ENCODE measurements around the gene FBLIM1.

Gene FBLIM1

GRCh38 chr1:15719381-15720120, 39.0 kb upstream of the FBLIM1 start:
- no peak for DNase-seq (ENCODE audit: low read depth)
- H3K4me3 ChIP-seq (ENCODE audit: control insufficient read depth, low read depth, low read length), result no peak overlapping the region
- TF ChIP-seq CTCF (conservative IDR thresholded peaks at IDR 0.05; ENCODE audit: control insufficient read depth, insufficient read depth, low read depth, low read length), result no peak

GRCh38 chr1:15720861-15721260, 37.7 kb upstream of the FBLIM1 start:
- H3K4me3 ChIP-seq (ENCODE audit: control insufficient read depth, low read depth, low read length), result no peak overlapping the region
- no peak for TF ChIP-seq CTCF (conservative IDR thresholded peaks at IDR 0.05; ENCODE audit: control insufficient read depth, insufficient read depth, low read depth, low read length)
- no peak for DNase-seq (ENCODE audit: low read depth)

GRCh38 chr1:15722411-15722810, 36.2 kb upstream of the FBLIM1 start:
- TF ChIP-seq CTCF (conservative IDR thresholded peaks at IDR 0.05; ENCODE audit: control insufficient read depth, insufficient read depth, low read depth, low read length), result no peak
- no peak for DNase-seq (ENCODE audit: low read depth)
- no peak overlapping the region for H3K4me3 ChIP-seq (ENCODE audit: control insufficient read depth, low read depth, low read length)

GRCh38 chr1:15722836-15723532, 35.6 kb upstream of the FBLIM1 start:
- H3K4me3 ChIP-seq (ENCODE audit: control insufficient read depth, low read depth, low read length), result no peak overlapping the region
- no peak for DNase-seq (ENCODE audit: low read depth)
- no peak for TF ChIP-seq CTCF (conservative IDR thresholded peaks at IDR 0.05; ENCODE audit: control insufficient read depth, insufficient read depth, low read depth, low read length)

- DNase-seq (ENCODE audit: low read depth), result no peak
- TF ChIP-seq CTCF (conservative IDR thresholded peaks at IDR 0.05; ENCODE audit: control insufficient read depth, insufficient read depth, low read depth, low read length), result no peak
- H3K4me3 ChIP-seq (ENCODE audit: control insufficient read depth, low read depth, low read length), result no peak overlapping the region
These were observed 34.9 kb upstream of the FBLIM1 start for GRCh38 chr1:15723631-15724246.

GRCh38 chr1:15724949-15725880, 33.4 kb upstream of the FBLIM1 start:
- DNase-seq (ENCODE audit: low read depth), result no peak
- no peak overlapping the region for H3K4me3 ChIP-seq (ENCODE audit: control insufficient read depth, low read depth, low read length)
- TF ChIP-seq CTCF (conservative IDR thresholded peaks at IDR 0.05; ENCODE audit: control insufficient read depth, insufficient read depth, low read depth, low read length), result no peak

Measured in fibroblast of mammary gland (primary cell).